Progenitor cell of endocrine pancreas (in vitro differentiated cells): Measurements from ENCODE around the gene CPLANE1. TPM values are rescaled to one million over a fixed set of nuclear protein-coding genes. Genes with fewer than 3 reads are reported as not detected.
A peak's percentile ranks its signal among the peaks of the same experiment; 100 is the strongest.
"Not testable (repeated sequence)": the region's sequence is repeated elsewhere in the genome, so short reads cannot be mapped to it uniquely, and the experiment has no call there.

Experiments
- DNase-seq: peaks from one replicate; pipeline ENCODE4 v3.0.0; 2021; ENCODE audit warnings: low spot score; ENCODE audit not compliant: unreplicated experiment
- H3K27ac Mint-ChIP-seq: 2 replicates; pipeline ENCODE4 v1.8.0; 2021; ENCODE audit warnings: mild to moderate bottlenecking, moderate library complexity, mixed read lengths
- H3K27me3 Mint-ChIP-seq: 2 replicates; pipeline ENCODE4 v1.8.0; 2021; ENCODE audit warnings: mixed read lengths
- H3K36me3 Mint-ChIP-seq: 2 replicates; pipeline ENCODE4 v1.8.0; 2022; ENCODE audit warnings: mixed read lengths; ENCODE audit not compliant: insufficient read depth
- H3K4me1 Mint-ChIP-seq: 2 replicates; pipeline ENCODE4 v1.8.0; 2021; ENCODE audit warnings: low read depth, mixed read lengths
- H3K4me3 Mint-ChIP-seq: 2 replicates; pipeline ENCODE4 v1.8.0; 2021; ENCODE audit warnings: low read depth, mild to moderate bottlenecking, moderate library complexity, mixed read lengths
- H3K9me3 Mint-ChIP-seq: 2 replicates; pipeline ENCODE4 v1.8.0; 2021; ENCODE audit warnings: low read depth, mixed read lengths
- CTCF ChIP-seq: fragments of 200-600 bp; sonication (generic); IDR thresholded peaks from one replicate; pipeline ENCODE4 v1.5.0; 2021; ENCODE audit warnings: antibody characterized with exemption, mild to moderate bottlenecking; ENCODE audit not compliant: unreplicated experiment
- total RNA-seq: library from RNA; stranded (reverse); gene quantifications from 2 replicates; pipeline ENCODE4 v1.2.1, GENCODE V29; 2021

The CPLANE1 gene
- total RNA-seq, 1 donor from 2014 or later: 29.4 TPM

DNA sequence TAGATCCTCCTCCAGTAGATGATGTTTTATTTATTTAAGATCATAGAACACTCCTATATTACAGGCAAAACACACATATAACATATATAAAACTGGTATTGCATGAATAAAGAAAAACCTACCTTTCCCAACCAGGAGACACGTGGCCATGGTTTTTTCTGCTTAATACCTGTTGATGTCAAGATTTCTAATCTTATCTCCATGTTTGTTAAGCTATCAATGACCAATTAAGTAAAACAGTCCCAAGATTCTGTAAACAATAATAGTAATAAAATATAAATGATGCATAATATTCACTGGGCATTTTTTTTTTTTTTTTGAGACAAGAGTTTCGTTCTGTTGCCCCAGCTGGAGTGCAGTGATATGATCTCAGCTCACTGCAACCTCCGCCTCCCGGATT lies 1.7 kb downstream of the CPLANE1 start:
- Mint-ChIP-seq H3K4me3 (peak overlapping the region; percentile 77), H3K36me3 (peaks cover 3% of the 10 kb centered on the region), H3K4me1 (no peaks in the 10 kb centered on the region), H3K9me3 (no peaks in the 10 kb centered on the region), H3K27ac (no peak overlapping the region), H3K27me3 (no peaks in the 10 kb centered on the region)
- no peak for DNase-seq
- TF ChIP-seq CTCF: no peak

- no peak for DNase-seq
- peak overlapping the region; percentile 77 for H3K4me3 Mint-ChIP-seq
- TF ChIP-seq CTCF: no peak
- peaks cover 3% of the 10 kb centered on the region for H3K36me3 Mint-ChIP-seq
- H3K4me1 Mint-ChIP-seq: no peaks in the 10 kb centered on the region
- H3K9me3 Mint-ChIP-seq: no peaks in the 10 kb centered on the region
- no peaks in the 10 kb centered on the region for H3K27me3 Mint-ChIP-seq
- no peak overlapping the region for H3K27ac Mint-ChIP-seq
These were observed 2.1 kb downstream of the CPLANE1 start for GRCh38 chr5:37247036-37247435.

DNA sequence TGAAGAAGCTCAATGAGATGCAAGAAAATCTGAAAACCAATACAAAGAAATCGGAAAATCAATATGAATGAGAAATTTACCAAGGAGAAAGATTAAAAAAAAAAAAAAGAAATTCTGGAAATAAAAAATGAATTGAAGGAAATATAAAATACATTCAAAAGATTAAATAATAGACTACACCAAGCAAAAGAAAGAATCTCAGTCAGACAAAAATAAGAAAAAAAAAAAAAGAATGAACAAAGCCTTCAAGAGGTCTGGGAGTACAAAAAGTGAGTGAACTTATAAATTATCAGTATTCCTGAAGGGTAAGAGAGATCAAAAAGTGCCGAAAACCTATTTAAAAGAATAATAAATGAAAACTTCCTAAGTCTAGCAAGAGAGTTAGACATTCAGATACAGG lies 14.9 kb downstream of the CPLANE1 start:
- H3K27ac Mint-ChIP-seq: no peak overlapping the region
- H3K4me1 Mint-ChIP-seq: no peaks in the 10 kb centered on the region
- no peak for DNase-seq
- no peak overlapping the region for H3K4me3 Mint-ChIP-seq
- H3K9me3 Mint-ChIP-seq: no peaks in the 10 kb centered on the region
- H3K36me3 Mint-ChIP-seq: peaks cover 28% of the 10 kb centered on the region
- TF ChIP-seq CTCF: no peak
- H3K27me3 Mint-ChIP-seq: no peaks in the 10 kb centered on the region

DNA sequence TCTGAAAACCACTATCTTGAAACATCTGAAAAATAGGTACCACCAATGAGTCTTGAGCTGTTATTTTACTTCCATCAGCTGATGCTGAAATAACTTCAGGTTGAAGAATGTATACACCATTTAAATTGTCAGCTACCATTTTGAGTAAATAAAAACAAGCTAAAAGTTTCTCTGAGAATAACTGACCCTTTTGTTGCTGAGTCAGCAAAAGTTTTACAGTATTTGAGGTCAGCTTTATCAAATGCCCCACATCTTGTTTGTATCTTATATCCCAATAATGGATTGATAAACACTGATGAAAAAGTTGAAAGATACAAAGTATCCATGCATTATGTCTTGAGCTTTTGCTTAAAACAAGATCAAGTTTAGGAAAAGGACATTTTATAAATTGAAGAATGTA lies 22.8 kb downstream of the CPLANE1 start:
- H3K4me3 Mint-ChIP-seq: no peak overlapping the region
- H3K36me3 Mint-ChIP-seq: peaks cover 14% of the 10 kb centered on the region
- TF ChIP-seq CTCF: no peak
- no peaks in the 10 kb centered on the region for H3K4me1 Mint-ChIP-seq
- H3K27ac Mint-ChIP-seq: no peak overlapping the region
- no peak for DNase-seq
- H3K9me3 Mint-ChIP-seq: no peaks in the 10 kb centered on the region
- no peaks in the 10 kb centered on the region for H3K27me3 Mint-ChIP-seq

- no peak overlapping the region for H3K27ac Mint-ChIP-seq
- H3K36me3 Mint-ChIP-seq: peaks cover 10% of the 10 kb centered on the region
- no peaks in the 10 kb centered on the region for H3K27me3 Mint-ChIP-seq
- no peaks in the 10 kb centered on the region for H3K4me1 Mint-ChIP-seq
- H3K9me3 Mint-ChIP-seq: no peaks in the 10 kb centered on the region
- H3K4me3 Mint-ChIP-seq: no peak overlapping the region
- DNase-seq: no peak
- no peak for TF ChIP-seq CTCF
These were observed 27.0 kb downstream of the CPLANE1 start for GRCh38 chr5:37222181-37222580.

- H3K36me3 Mint-ChIP-seq: not testable (repeated sequence)
These were observed 28.8 kb downstream of the CPLANE1 start for GRCh38 chr5:37220426-37220825.

DNA sequence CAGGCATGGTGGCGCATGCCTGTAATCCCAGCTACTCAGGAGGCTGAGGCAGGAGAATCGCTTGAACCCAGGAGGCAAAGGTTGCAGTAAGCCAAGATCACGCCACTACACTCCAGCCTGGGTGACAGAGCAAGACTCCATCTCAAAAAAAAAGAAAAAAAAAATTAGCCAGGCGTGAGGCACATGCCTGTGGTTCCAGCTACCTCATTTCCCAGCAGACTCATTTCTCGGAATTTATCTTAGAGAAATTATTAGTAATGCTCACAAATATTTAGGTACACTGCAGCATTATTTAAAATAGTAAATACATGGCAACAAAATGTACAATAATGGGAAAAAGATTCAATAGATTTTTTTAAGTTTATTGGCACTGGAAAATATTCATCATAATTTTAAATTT lies 29.8 kb downstream of the CPLANE1 start:
- DNase-seq, H3K4me3 Mint-ChIP-seq, H3K4me1 Mint-ChIP-seq, H3K27ac Mint-ChIP-seq, H3K9me3 Mint-ChIP-seq, H3K36me3 Mint-ChIP-seq, H3K27me3 Mint-ChIP-seq: not testable (repeated sequence)

More at GRCh38 chr5:37220426-37220825, 28.8 kb downstream of the CPLANE1 start:
- not testable (repeated sequence) for H3K27me3 Mint-ChIP-seq, H3K4me3 Mint-ChIP-seq, DNase-seq, H3K9me3 Mint-ChIP-seq, H3K27ac Mint-ChIP-seq, H3K4me1 Mint-ChIP-seq
